K562 (cell line): Measurements from ENCODE around the gene FAM227B. TPM values are rescaled to one million over a fixed set of nuclear protein-coding genes. Genes with fewer than 3 reads are reported as not detected.

Experiments used
- ATAC-seq: fragments of 200-7000 bp; cut with Tn5 transposase; 3 replicates; pipeline ENCODE4 v1.9.1; 2020; ENCODE audit warnings: moderate library complexity
- BruUV-seq: library from RNA; stranded (reverse); fragments of 400-500 nt; replicated peaks from 2 replicates; lab custom pipeline; 2021; lab: Mats Ljungman, UMichigan
- CTCF ChIA-PET: fragments of 300-600 bp; formaldehyde crosslinking; extraction: SDS; loops from one replicate; lab custom pipeline; 2021; ENCODE audit warnings: low intra/inter-chr PET ratio; lab: Yijun Ruan, JAX
- POLR2A ChIA-PET: fragments of 300-600, 350-650 bp; sonication (Branson Sonifier 250); formaldehyde crosslinking; extraction: SDS; loops from one replicate; lab custom pipeline; 2021; ENCODE audit warnings: antibody characterized with exemption, inconsistent platforms; lab: Yijun Ruan, JAX
- DNase-seq, 4 experiments: peaks; one replicate each; pipeline versions ENCODE4 v3.0.0 to v3.0.0-alpha.2; 2011 to 2018; ENCODE audit warnings: low spot score in 3 of 4, mixed read lengths in 3 of 4; ENCODE audit errors: extremely low read depth in 1 of 4
- FAIRE-seq: peaks from 2 replicates; lab custom pipeline; 2011; peaks lifted over from hg19 to GRCh38; lab: Jason Lieb, UNC
- H2AFZ ChIP-seq: 2 replicates; pipeline ENCODE4 v1.6.0; 2011; ENCODE audit warnings: low read depth, low read length, control low read depth, inconsistent platforms
- H3K27ac ChIP-seq: fragments of 200-600 bp; 3 replicates; pipeline ENCODE4 v1.8.0; 2011; ENCODE audit warnings: low read depth, mild to moderate bottlenecking, control low read depth, inconsistent platforms, low read length, moderate library complexity, mixed read lengths; ENCODE audit errors: extremely low read depth
- H3K27me3 ChIP-seq, 2 experiments: fragments of 300-600 bp in 1 of 2; 2 replicates in 1 of 2; 3 replicates in 1 of 2; pipeline versions ENCODE4 v1.6.0 to v1.8.0; 2011; ENCODE audit warnings: inconsistent platforms in 2 of 2, low read length in 2 of 2, mild to moderate bottlenecking in 1 of 2, mixed read lengths in 1 of 2, moderate library complexity in 1 of 2; ENCODE audit not compliant: control insufficient read depth in 2 of 2, insufficient read depth in 2 of 2
- H3K36me3 ChIP-seq: fragments of 300-600 bp; 3 replicates; pipeline ENCODE4 v1.8.0; 2011; ENCODE audit warnings: mild to moderate bottlenecking, low read length, inconsistent platforms; ENCODE audit not compliant: control insufficient read depth, insufficient read depth
- H3K4me1 ChIP-seq, 2 experiments: fragments of 200-600 bp in 1 of 2; replicated peaks in 1 of 2; 2 replicates in 1 of 2; 3 replicates in 1 of 2; pipeline versions ENCODE4 v1.5.1 to v1.8.0; 2011; ENCODE audit warnings: inconsistent platforms in 2 of 2, low read length in 2 of 2, mild to moderate bottlenecking in 1 of 2, mixed read lengths in 1 of 2, moderate library complexity in 1 of 2; ENCODE audit not compliant: control insufficient read depth in 2 of 2, insufficient read depth in 2 of 2
- H3K4me2 ChIP-seq: 2 replicates; pipeline ENCODE4 v1.6.1; 2011; ENCODE audit warnings: low read length, control low read depth, inconsistent platforms, mixed read lengths; ENCODE audit not compliant: insufficient read depth
- H3K4me3 ChIP-seq: fragments of 200-600 bp; sonication (generic), shearing (Covaris generic); 2 replicates; pipeline ENCODE4 v1.5.1; 2016; ENCODE audit warnings: control low read depth, inconsistent platforms
- H3K79me2 ChIP-seq: fragments of 200-600 bp; 3 replicates; pipeline ENCODE4 v1.8.0; 2011; ENCODE audit warnings: low read length, inconsistent platforms; ENCODE audit not compliant: control insufficient read depth, insufficient read depth
- H3K9ac ChIP-seq, 2 experiments: 2 replicates each; pipeline versions ENCODE4 v1.6.0 to v1.6.1; 2011; ENCODE audit warnings: low read depth in 2 of 2, low read length in 2 of 2, control low read depth in 1 of 2, inconsistent platforms in 1 of 2, mild to moderate bottlenecking in 1 of 2, mixed read lengths in 1 of 2; ENCODE audit not compliant: insufficient read depth in 1 of 2
- H3K9me1 ChIP-seq: one replicate; pipeline ENCODE4 v1.6.0; 2011; ENCODE audit warnings: inconsistent platforms, mild to moderate bottlenecking, low read length, moderate library complexity; ENCODE audit not compliant: control insufficient read depth, insufficient read depth
- H3K9me3 ChIP-seq: replicated peaks from 2 replicates; pipeline ENCODE4 v1.5.1; 2011; ENCODE audit warnings: low read depth, low read length, inconsistent platforms; ENCODE audit not compliant: control insufficient read depth, insufficient read depth
- H4K20me1 ChIP-seq: replicated peaks from 2 replicates; pipeline ENCODE4 v1.6.1; 2011; ENCODE audit warnings: low read length, inconsistent platforms, mixed read lengths; ENCODE audit not compliant: control insufficient read depth, insufficient read depth
- ELK3 ChIP-seq: fragments of 450-650 bp; formaldehyde crosslinking; IDR thresholded peaks from 2 replicates; pipeline ENCODE4 v1.4.0; 2020; ENCODE audit warnings: mild to moderate bottlenecking
- FOXA3 ChIP-seq, 2 experiments: fragments of 450-650 bp in 1 of 2; sonication (generic) in 1 of 2; formaldehyde crosslinking; IDR thresholded peaks in 1 of 2; conservative IDR thresholded peaks in 1 of 2; 2 replicates each; pipeline versions ENCODE4 v1.4.0 to v1.8.0; 2020 to 2022; ENCODE audit warnings: mild to moderate bottlenecking in 2 of 2, missing genetic modification reagents in 1 of 2
- HNRNPH1 ChIP-seq: fragments of 200-400 bp; formaldehyde crosslinking; optimal IDR thresholded peaks from 2 replicates; pipeline ENCODE3; 2017; ENCODE audit warnings: low read depth, mild to moderate bottlenecking, low read length, moderate library complexity
- NCOA1 ChIP-seq: fragments of 450-650 bp; IDR thresholded peaks from 2 replicates; pipeline ENCODE4 v1.6.1; 2016; ENCODE audit warnings: low read depth
- NELFE ChIP-seq: IDR thresholded peaks from 2 replicates; pipeline ENCODE4 v1.6.1; 2011; ENCODE audit warnings: mild to moderate bottlenecking; ENCODE audit not compliant: insufficient read depth, insufficient read length
- PBX2 ChIP-seq, 2 experiments: IDR thresholded peaks in 1 of 2; conservative IDR thresholded peaks in 1 of 2; 2 replicates each; pipeline ENCODE4 v1.6.1; 2016; ENCODE audit warnings: low read depth in 2 of 2, mild to moderate bottlenecking in 1 of 2, missing compliant biosample characterization in 1 of 2, missing genetic modification characterization in 1 of 2, moderate library complexity in 1 of 2
- PHB2 ChIP-seq: fragments of 450-650 bp; IDR thresholded peaks from 2 replicates; pipeline ENCODE4 v1.6.1; 2017; ENCODE audit warnings: low read depth
- SIX5 ChIP-seq, 2 experiments: IDR thresholded peaks; 2 replicates each; pipeline ENCODE4 v1.6.1; 2011; ENCODE audit warnings: low read length in 2 of 2, borderline replicate concordance in 1 of 2, low read depth in 1 of 2, mild to moderate bottlenecking in 1 of 2, moderate library complexity in 1 of 2; ENCODE audit not compliant: insufficient read depth in 1 of 2
- SMARCC2 ChIP-seq: fragments of 450-650 bp; IDR thresholded peaks from 2 replicates; pipeline ENCODE4 v1.6.1; 2017; ENCODE audit warnings: antibody characterized with exemption, moderate library complexity, mild to moderate bottlenecking, low read depth
- SMC3 ChIP-seq: conservative IDR thresholded peaks from 2 replicates; pipeline ENCODE4 v1.6.1; 2011; ENCODE audit warnings: low read depth, low read length, improper control_type of control experiment; ENCODE audit not compliant: insufficient read depth
- TAF7 ChIP-seq: fragments of 450-650 bp; IDR thresholded peaks from 2 replicates; pipeline ENCODE4 v1.6.1; 2016; ENCODE audit warnings: missing genetic modification characterization, missing compliant biosample characterization
- YBX1 ChIP-seq: fragments of 450-650 bp; IDR thresholded peaks from 2 replicates; pipeline ENCODE4 v1.7.1; 2016; ENCODE audit warnings: mild to moderate bottlenecking
- ZNF717 ChIP-seq: fragments of 250-450 bp; sonication (Bioruptor Pico); IDR thresholded peaks from 2 replicates; pipeline ENCODE4 v1.5.0; 2021
- WGBS: fragments of 100-300 bp; shearing (Covaris generic); methylation state at CpG from one replicate; pipeline ENCODE4 v1.1.6; 2016; ENCODE audit warnings: low coverage, mixed read lengths; ENCODE audit not compliant: insufficient coverage; ENCODE audit errors: missing lambda C conversion rate; 5-methylcytosine and 5-hydroxymethylcytosine counted together
- in situ Hi-C: fragments of 300-500 bp; cut with MboI; formaldehyde crosslinking; loops from 4 replicates; pipeline ENCODE4 v1.15.0; 2018; ENCODE audit warnings: inconsistent platforms, mixed read lengths
- intact Hi-C: fragments of 100-400 bp; cut with micrococcal nuclease; formaldehyde crosslinking; loops from 2 replicates; pipeline ENCODE4 v1.14.2; 2022
- polyA plus RNA-seq, 8 experiments: library from polyadenylated mRNA; depleted of rRNA in 4 of 8; stranded (reverse) in 5 of 8; unstranded in 3 of 8; fragments of >200 nt; fragmentation: Nextera tagmentation in 2 of 8; fragmentation: Illumina TruSeq in 1 of 8; extraction: Ambion mirVana in 2 of 8; extraction: Trizol in 1 of 8; gene quantifications; 2 replicates each; pipeline versions ENCODE4 v1.2.1 to v1.2.3, GENCODE V29; 2011 to 2014; ENCODE audit warnings: inconsistent platforms in 1 of 8, missing spikeins in 1 of 8
- total RNA-seq, 7 experiments: library from RNA; depleted of rRNA in 6 of 7; stranded (reverse); fragments of >200 nt in 6 of 7; fragmentation: Illumina TruSeq in 2 of 7; extraction: Trizol in 2 of 7; gene quantifications; 2 replicates each; pipeline versions ENCODE4 v1.2.1 to v1.2.3, GENCODE V29; 2011 to 2021; ENCODE audit warnings: low replicate concordance in 1 of 7

The FAM227B gene
- total and polyA plus RNA-seq, 9 of the 15 experiments (the other 6 are each of a cell fraction or from before 2014, with no cell fraction given), result 5.1 to 12.5 (median 11.2) TPM

GRCh38 chr15:49323207-49323606 is 297.4 kb downstream of the FAM227B start (continued):
- TF ChIP-seq PBX2 (CRISPR knock-in tag; IDR thresholded peaks at IDR 0.05; ENCODE audit: low read depth) (no peak), PBX2 (tag; conservative IDR thresholded peaks at IDR 0.05; ENCODE audit: low read depth) (no peak), FOXA3 (CRISPR knock-in tag; conservative IDR thresholded peaks at IDR 0.05 in 1 of 2, IDR thresholded peaks at IDR 0.05 in 1 of 2) (no peak), PHB2 (no peak), YBX1 (no peak), SMARCC2 (no peak), HNRNPH1 (no peak), ZNF717 (CRISPR knock-in tag) (no peak)

- ChIA-PET CTCF (no interaction called here), POLR2A (interaction anchor here (0.6 to 2.2 kb wide), 4 partner anchors 12 to 83 kb away, joined by 3 to 5 read pairs (median 3); no protein-coding TSS in a partner anchor)
- in situ Hi-C loops, result no loop called here
Measured at GRCh38 chr15:49320351-49320750, 300.3 kb downstream of the FAM227B start.

More at GRCh38 chr15:49320351-49320750, 300.3 kb downstream of the FAM227B start:
- intact Hi-C loops, result no loop called here
- FAIRE-seq, result no peak
- no peak for ATAC-seq
- H3K27ac ChIP-seq, result no peak overlapping the region
- BruUV-seq, result no TSS peak
- no peaks in the 10 kb centered on the region for H3K9me1 ChIP-seq
- H3K4me3 ChIP-seq, result no peak overlapping the region
- H3K9me3 ChIP-seq, result no peaks in the 10 kb centered on the region
- H4K20me1 ChIP-seq, result no peaks in the 10 kb centered on the region
- H3K27me3 ChIP-seq, result no peaks in the 10 kb centered on the region
- H3K36me3 ChIP-seq, result peaks cover 35% of the 10 kb centered on the region
- no peak overlapping the region for H2AFZ ChIP-seq
- H3K79me2 ChIP-seq, result no peaks in the 10 kb centered on the region
- no peak for DNase-seq
- no peaks in the 10 kb centered on the region for H3K4me1 ChIP-seq
- H3K4me2 ChIP-seq, result no peak overlapping the region
- TF ChIP-seq TAF7 (tag) (no peak), NCOA1 (no peak), ELK3 (CRISPR knock-in tag) (no peak), NELFE (no peak), SIX5 (IDR thresholded peaks at IDR 0.05; ENCODE audit: borderline replicate concordance in 1 of 2, insufficient read depth in 1 of 2, low read depth in 1 of 2, low read length in 2 of 2) (no peak), SMC3 (no peak)
- TF ChIP-seq, all 486 proteins: peak for 0
- no peak overlapping the region for H3K9ac ChIP-seq
- WGBS, result 78% methylated on average over 1 of the region's 1 CpG
